NCI-H2227 (cell line): ENCODE results near the gene PRKAG3.
A peak's percentile ranks its signal among the peaks of the same experiment; 100 is the strongest.
"Not testable (repeated sequence)": the region's sequence is repeated elsewhere in the genome, so short reads cannot be mapped to it uniquely, and the experiment has no call there.

Experiments
- DNase-seq: peaks from one replicate; lab custom pipeline; 2025; ENCODE audit not compliant: unreplicated experiment; lab: John Stamatoyannopoulos, UW

The PRKAG3 gene

GRCh38 chr2:218785103-218785502 is 46.5 kb downstream of the PRKAG3 start:
- no peak for DNase-seq

GRCh38 chr2:218783688-218784087 is 47.9 kb downstream of the PRKAG3 start:
- no peak for DNase-seq

GRCh38 chr2:218782528-218782844 is 49.1 kb downstream of the PRKAG3 start:
- DNase-seq, result no peak

GRCh38 chr2:218781691-218782527 is 49.7 kb downstream of the PRKAG3 start, which contains the start of gene CYP27A1:
Gene CYP27A1 (plus strand): TSS chr2:218782147. CDS start chr2:218782183, 36 bp downstream.
- DNase-seq, result peak; percentile 23

GRCh38 chr2:218780851-218781690 is 50.5 kb downstream of the PRKAG3 start:
- DNase-seq, result peak; percentile 9

- DNase-seq, result no peak
Measured at GRCh38 chr2:218780046-218780445, 51.6 kb downstream of the PRKAG3 start.

- DNase-seq, result no peak
Measured at GRCh38 chr2:218777276-218777990, 54.2 kb downstream of the PRKAG3 start.

GRCh38 chr2:218776488-218776887 is 55.1 kb downstream of the PRKAG3 start:
- no peak for DNase-seq

GRCh38 chr2:218773881-218774280 is 57.7 kb downstream of the PRKAG3 start:
- no peak for DNase-seq

- not testable (repeated sequence) for DNase-seq
Measured at GRCh38 chr2:218772759-218773158, 58.8 kb downstream of the PRKAG3 start.
